ENCODE measurements around the gene AFG1L.
"Not testable (repeated sequence)": the region's sequence is repeated elsewhere in the genome, so short reads cannot be mapped to it uniquely, and the experiment has no call there.

Gene AFG1L

GRCh38 chr6:108291091-108291490 is 3.8 kb upstream of the AFG1L start:
- no peak for DNase-seq

GRCh38 chr6:108292561-108292960 is 2.3 kb upstream of the AFG1L start:
- DNase-seq = not testable (repeated sequence)

GRCh38 chr6:108293527-108294296 is 1.1 kb upstream of the AFG1L start:
- DNase-seq = no peak

- DNase-seq = no peak
Observed at GRCh38 chr6:108294297-108294726, 542 bp upstream of the AFG1L start.

- no peak for DNase-seq
Observed at GRCh38 chr6:108295676-108296075, 822 bp downstream of the AFG1L start.

- no peak for DNase-seq
Observed at GRCh38 chr6:108302386-108302785, 7.5 kb downstream of the AFG1L start.

GRCh38 chr6:108304646-108305045 is 9.8 kb downstream of the AFG1L start:
- DNase-seq = no peak

GRCh38 chr6:108308641-108309040 is 13.8 kb downstream of the AFG1L start:
- DNase-seq = not testable (repeated sequence)

- DNase-seq = no peak
Observed at GRCh38 chr6:108309844-108310243, 15.0 kb downstream of the AFG1L start.

- DNase-seq = no peak
Observed at GRCh38 chr6:108312605-108313004, 17.8 kb downstream of the AFG1L start.

- DNase-seq = no peak
Observed at GRCh38 chr6:108321253-108321747, 26.4 kb downstream of the AFG1L start.

GRCh38 chr6:108322728-108323127 is 27.9 kb downstream of the AFG1L start:
- no peak for DNase-seq

- DNase-seq = no peak
Observed at GRCh38 chr6:108323710-108324466, 29.0 kb downstream of the AFG1L start.

- DNase-seq = not testable (repeated sequence)
Observed at GRCh38 chr6:108330221-108330785, 35.4 kb downstream of the AFG1L start.

- DNase-seq = no peak
Observed at GRCh38 chr6:108330806-108331205, 36.0 kb downstream of the AFG1L start.

GRCh38 chr6:108331982-108332381 is 37.1 kb downstream of the AFG1L start:
- no peak for DNase-seq

GRCh38 chr6:108336971-108337370 is 42.1 kb downstream of the AFG1L start:
- no peak for DNase-seq

- no peak for DNase-seq
Observed at GRCh38 chr6:108337721-108338120, 42.9 kb downstream of the AFG1L start.

- no peak for DNase-seq
Observed at GRCh38 chr6:108341372-108341771, 46.5 kb downstream of the AFG1L start.

- no peak for DNase-seq
Observed at GRCh38 chr6:108343894-108344293, 49.0 kb downstream of the AFG1L start.

- DNase-seq = no peak
Observed at GRCh38 chr6:108348655-108349349, 53.9 kb downstream of the AFG1L start.

GRCh38 chr6:108350528-108350927 is 55.7 kb downstream of the AFG1L start:
- DNase-seq = no peak

- no peak for DNase-seq
Observed at GRCh38 chr6:108353853-108354252, 59.0 kb downstream of the AFG1L start.
